Measurements from ENCODE around the gene SLMAP. TPM values are rescaled to one million over a fixed set of nuclear protein-coding genes. Genes with fewer than 3 reads are reported as not detected.

SLMAP gene
- total and polyA plus RNA-seq, 2 of the 13 experiments (the other 11 are each of a cell fraction or from before 2014, with no cell fraction given) = 24.0 to 48.3 TPM

DNA sequence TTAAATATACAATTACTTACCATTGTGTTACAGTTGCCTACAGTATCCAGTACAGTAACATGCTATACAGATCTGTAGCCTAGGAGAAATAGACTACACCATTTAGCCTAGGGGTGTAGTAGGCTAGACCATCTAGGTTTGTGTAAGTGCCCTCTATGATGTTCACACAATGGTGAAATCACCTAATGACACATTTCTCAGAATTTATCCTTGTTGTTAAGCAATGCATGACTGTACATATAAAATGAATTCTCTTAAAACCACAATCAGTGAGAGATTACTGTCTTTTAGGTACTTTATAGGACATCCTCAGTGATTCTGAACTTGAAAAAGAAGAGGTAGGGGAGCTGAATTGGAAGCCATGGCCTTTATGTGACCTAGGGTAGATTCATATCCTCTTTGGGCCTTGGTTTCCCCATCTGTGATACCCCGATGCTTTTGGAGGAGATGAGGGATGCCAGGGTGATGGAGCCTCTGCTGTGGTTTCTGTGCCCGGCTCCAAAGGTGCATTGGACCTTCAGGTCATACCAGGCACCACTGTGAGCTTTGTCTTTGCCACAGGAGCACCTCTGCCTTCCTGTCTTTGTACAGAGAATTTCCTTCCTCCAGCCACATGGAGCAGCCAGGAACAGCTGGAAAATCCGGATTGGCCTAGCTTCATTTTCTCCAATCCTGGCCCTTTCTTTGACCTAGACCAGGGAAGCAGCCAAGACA, 200.2 kb downstream of the SLMAP start:
- no peak overlapping the region for H3K4me2 ChIP-seq (ENCODE audit: low read depth, low read length)
- FAIRE-seq = no peak

DNA sequence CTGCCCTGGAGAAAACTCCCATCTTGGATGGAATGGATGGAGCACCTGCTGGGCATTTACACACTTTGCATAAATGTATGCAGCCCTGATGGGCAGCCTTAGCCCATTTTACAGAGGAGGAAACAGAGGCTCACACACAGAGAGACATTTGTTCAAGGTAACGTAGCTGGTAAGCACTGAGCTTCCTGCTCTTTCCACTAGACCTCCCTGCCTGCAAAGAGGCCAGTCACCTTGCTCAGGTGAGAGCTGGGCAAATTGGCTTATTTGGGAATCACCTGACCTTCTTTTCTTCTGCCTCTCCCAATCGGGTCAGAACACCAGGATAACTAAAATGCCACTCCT, 200.7 kb downstream of the SLMAP start:
- FAIRE-seq (no peak), DNase-seq (ENCODE audit: low spot score) (no peak), ATAC-seq (no peak)
- no TSS peak for BruUV-seq (replicated peaks)
- POLR2A ChIA-PET = no interaction called here
- in situ Hi-C loops (cut with HindIII; ENCODE audit: extremely low pct_ligation_motif_present, low pct_unique_long_range_greater_than_20kb) (no loop called here), intact Hi-C loops (cut with micrococcal nuclease; ENCODE audit: unreplicated experiment) (no loop called here)
- H3K36me3 ChIP-seq (replicated peaks in 1 of 2; ENCODE audit: control insufficient read depth in 1 of 2, insufficient read depth in 2 of 2, low read length in 2 of 2) = no peaks in the 10 kb centered on the region
- WGBS (ENCODE audit: low lambda C conversion rate) = 63% methylated on average over 2 of the region's 2 CpGs
- no peak for TF ChIP-seq ZBTB43 (CRISPR knock-in tag; conservative IDR thresholded peaks at IDR 0.05)
- no peak for TF ChIP-seq TBP (CRISPR knock-in tag; IDR thresholded peaks at IDR 0.05)
- TF ChIP-seq NR2C2 (CRISPR knock-in tag; IDR thresholded peaks at IDR 0.05; ENCODE audit: borderline replicate concordance) = no peak
- TF ChIP-seq, protein P1, sequence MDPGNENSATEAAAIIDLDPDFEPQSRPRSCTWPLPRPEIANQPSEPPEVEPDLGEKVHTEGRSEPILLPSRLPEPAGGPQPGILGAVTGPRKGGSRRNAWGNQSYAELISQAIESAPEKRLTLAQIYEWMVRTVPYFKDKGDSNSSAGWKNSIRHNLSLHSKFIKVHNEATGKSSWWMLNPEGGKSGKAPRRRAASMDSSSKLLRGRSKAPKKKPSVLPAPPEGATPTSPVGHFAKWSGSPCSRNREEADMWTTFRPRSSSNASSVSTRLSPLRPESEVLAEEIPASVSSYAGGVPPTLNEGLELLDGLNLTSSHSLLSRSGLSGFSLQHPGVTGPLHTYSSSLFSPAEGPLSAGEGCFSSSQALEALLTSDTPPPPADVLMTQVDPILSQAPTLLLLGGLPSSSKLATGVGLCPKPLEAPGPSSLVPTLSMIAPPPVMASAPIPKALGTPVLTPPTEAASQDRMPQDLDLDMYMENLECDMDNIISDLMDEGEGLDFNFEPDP (CRISPR knock-in tag; conservative IDR thresholded peaks at IDR 0.05) = no peak
- TF ChIP-seq ZNF629 (CRISPR knock-in tag; conservative IDR thresholded peaks at IDR 0.05) = peak; percentile 87
- no peaks in the 10 kb centered on the region for H4K20me1 ChIP-seq (ENCODE audit: insufficient read depth, low read length)
- no peak overlapping the region for H3K9ac ChIP-seq (ENCODE audit: insufficient read depth, low read depth, low read length)
- no peak overlapping the region for H2AFZ ChIP-seq (ENCODE audit: low read length)
- H3K27me3 ChIP-seq (ENCODE audit: control insufficient read depth in 1 of 2, insufficient read depth in 2 of 2, low read length in 2 of 2) = no peaks in the 10 kb centered on the region
- peaks cover 52% of the 10 kb centered on the region for H3K4me1 ChIP-seq (ENCODE audit: insufficient read depth, low read length)
- H3K79me2 ChIP-seq (ENCODE audit: insufficient read depth, low read length) = no peaks in the 10 kb centered on the region
- CTCF ChIA-PET (ENCODE audit: low intra/inter-chr PET ratio, low total read pairs) = no interaction called here
- no peaks in the 10 kb centered on the region for H3K9me3 ChIP-seq (ENCODE audit: low read length)
- H3K4me2 ChIP-seq (ENCODE audit: low read depth, low read length) = no peak overlapping the region
- H3K4me3 ChIP-seq (replicated peaks in 1 of 3; ENCODE audit: insufficient read depth in 1 of 3, low read depth in 2 of 3, low read length in 3 of 3) = no peak overlapping the region
- H3K27ac ChIP-seq (ENCODE audit: extremely low read length, insufficient read depth, low read length) = no peak overlapping the region

More for the DNA sequence above, 200.2 kb downstream of the SLMAP start:
- Histone ChIP-seq H3K9me3 (ENCODE audit: low read length) (no peaks in the 10 kb centered on the region), H3K27me3 (ENCODE audit: control insufficient read depth in 1 of 2, insufficient read depth in 2 of 2, low read length in 2 of 2) (no peaks in the 10 kb centered on the region), H2AFZ (ENCODE audit: low read length) (no peak overlapping the region), H3K9ac (ENCODE audit: insufficient read depth, low read depth, low read length) (no peak overlapping the region), H3K4me1 (ENCODE audit: insufficient read depth, low read length) (peaks cover 53% of the 10 kb centered on the region), H3K4me3 (replicated peaks in 1 of 3; ENCODE audit: insufficient read depth in 1 of 3, low read depth in 2 of 3, low read length in 3 of 3) (no peak overlapping the region), H3K36me3 (replicated peaks in 1 of 2; ENCODE audit: control insufficient read depth in 1 of 2, insufficient read depth in 2 of 2, low read length in 2 of 2) (no peaks in the 10 kb centered on the region), H3K79me2 (ENCODE audit: insufficient read depth, low read length) (no peaks in the 10 kb centered on the region), H4K20me1 (ENCODE audit: insufficient read depth, low read length) (no peaks in the 10 kb centered on the region), H3K27ac (ENCODE audit: extremely low read length, insufficient read depth, low read length) (no peak overlapping the region)
- in situ Hi-C loops (cut with HindIII; ENCODE audit: extremely low pct_ligation_motif_present, low pct_unique_long_range_greater_than_20kb) (no loop called here), intact Hi-C loops (cut with micrococcal nuclease; ENCODE audit: unreplicated experiment) (no loop called here)
- 55% methylated on average over 3 of the region's 3 CpGs for WGBS (ENCODE audit: low lambda C conversion rate)
- BruUV-seq (replicated peaks) = no TSS peak
- DNase-seq (ENCODE audit: low spot score) (no peak), ATAC-seq (no peak)
- CTCF ChIA-PET (ENCODE audit: low intra/inter-chr PET ratio, low total read pairs) = no interaction called here
- TF ChIP-seq ZBTB7B (CRISPR knock-in tag; IDR thresholded peaks at IDR 0.05) = no peak
- TF ChIP-seq ZFP36L1 (CRISPR knock-in tag; IDR thresholded peaks at IDR 0.05) = no peak
- no peak for TF ChIP-seq ZNF879 (CRISPR knock-in tag; IDR thresholded peaks at IDR 0.05)
- POLR2A ChIA-PET = no interaction called here
